Posterior vena cava (tissue), 2 donors: ENCODE results near the gene NUP88. TPM values are rescaled to one million over a fixed set of nuclear protein-coding genes. Genes with fewer than 3 reads are reported as not detected.

Experiments
- DNase-seq: peaks from one replicate; pipeline ENCODE4 v3.0.0-alpha.2; 2020; ENCODE audit warnings: low spot score
- intact Hi-C, 2 donors: fragments of 100-400 bp; cut with DNase I; formaldehyde crosslinking; loops; one replicate each; pipeline versions ENCODE4 v1.14.1 to v1.14.2; 2022 to 2023
- total RNA-seq, 2 donors: library from RNA; stranded (reverse); fragmentation: NEBNext Ultra II Directional; extraction: Animal tissue kit (Norgen Biotek cat#: 25700); gene quantifications; one replicate each; pipeline ENCODE4 v1.2.1, GENCODE V29; 2021
- donor health status: DM: yes; HTN: yes; CAD: no.
- donor health status: DM: yes; HTN: yes; CAD: no.

NUP88 gene
- total RNA-seq, 2 donors from 2014 or later: 35.9 to 49.1 TPM

GRCh38 chr17:5364696-5365095 is 54.8 kb downstream of the NUP88 start:
- DNase-seq: no peak
- intact Hi-C loops: no loop called here

- intact Hi-C loops: no loop called here
- no peak for DNase-seq
These were observed 55.3 kb downstream of the NUP88 start for GRCh38 chr17:5364156-5364555.

- no peak for DNase-seq
- intact Hi-C loops: no loop called here
These were observed 57.2 kb downstream of the NUP88 start for GRCh38 chr17:5362162-5362811.

GRCh38 chr17:5361426-5361825 is 58.0 kb downstream of the NUP88 start:
- intact Hi-C loops: no loop called here
- DNase-seq: no peak

- no peak for DNase-seq
- intact Hi-C loops: loop anchor here in 1 of 2 donors (2.0 kb wide), 1 partner anchor 43 kb away; no protein-coding TSS in a partner anchor
These were observed 63.9 kb downstream of the NUP88 start for GRCh38 chr17:5355421-5356129.

GRCh38 chr17:5354886-5355415 is 64.5 kb downstream of the NUP88 start:
- intact Hi-C loops: loop anchor here in 1 of 2 donors (2.0 kb wide), 1 partner anchor 44 kb away; no protein-coding TSS in a partner anchor
- DNase-seq: no peak

GRCh38 chr17:5354310-5354709 is 65.2 kb downstream of the NUP88 start:
- intact Hi-C loops: loop anchor here in 1 of 2 donors (2.0 kb wide), 1 partner anchor 44 kb away; no protein-coding TSS in a partner anchor
- no peak for DNase-seq

- intact Hi-C loops: no loop called here
- no peak for DNase-seq
These were observed 66.7 kb downstream of the NUP88 start for GRCh38 chr17:5352681-5353289.

- intact Hi-C loops: no loop called here
These were observed 74.5 kb downstream of the NUP88 start for GRCh38 chr17:5344914-5345313.

More at GRCh38 chr17:5344914-5345313, 74.5 kb downstream of the NUP88 start:
- DNase-seq: no peak

Other genes starting within 250 kb of the NUP88 start
- 1 to 10 TPM; 5.7 to 6.8 TPM for gene ZNF594, start 227.8 kb downstream of the NUP88 start, total RNA-seq
- gene SCIMP, start 184.8 kb downstream of the NUP88 start, total RNA-seq: 1 to 10 TPM; 4.5 to 7.3 TPM
- 10 to 100 TPM; 41.5 to 47.3 TPM for gene RABEP1, start 137.4 kb downstream of the NUP88 start, total RNA-seq
- gene RPAIN, start 520 bp upstream of the NUP88 start, total RNA-seq: 10 to 100 TPM; 18.9 to 19.7 TPM
- 10 to 100 TPM; 66.4 to 74.3 TPM for gene C1QBP, start 19.5 kb upstream of the NUP88 start, total RNA-seq
- gene DHX33, start 49.3 kb upstream of the NUP88 start, total RNA-seq: 1 to 10 TPM; 7.4 to 9.9 TPM
- gene DERL2, start 66.5 kb upstream of the NUP88 start, total RNA-seq: 10 to 100 TPM; 43.3 to 49.6 TPM
- 10 to 100 TPM; 13.5 to 15.0 TPM for gene MIS12, start 66.9 kb upstream of the NUP88 start, total RNA-seq
- 10 to 100 TPM; 18.1 to 19.6 TPM for gene NLRP1, start 164.8 kb upstream of the NUP88 start, total RNA-seq